Skeletal muscle satellite cell (primary cell): ENCODE data around the gene ETDC.

Experiments used
- H3K27me3 ChIP-seq: 2 replicates; pipeline ENCODE4 v1.7.0; 2013; ENCODE audit warnings: low read length; ENCODE audit not compliant: control insufficient read depth, insufficient read depth
- H3K36me3 ChIP-seq: 2 replicates; pipeline ENCODE4 v1.7.0; 2013; ENCODE audit warnings: mild to moderate bottlenecking, control low read depth, low read length; ENCODE audit not compliant: insufficient read depth
- H3K4me1 ChIP-seq: 2 replicates; pipeline ENCODE4 v1.7.0; 2013; ENCODE audit warnings: low read length; ENCODE audit not compliant: control insufficient read depth, insufficient read depth
- H3K4me2 ChIP-seq: 2 replicates; pipeline ENCODE4 v1.7.0; 2013; ENCODE audit warnings: mild to moderate bottlenecking, low read length
- H3K4me3 ChIP-seq: 2 replicates; pipeline ENCODE4 v1.7.0; 2013; ENCODE audit warnings: low read length
- H3K9ac ChIP-seq: 2 replicates; pipeline ENCODE4 v1.7.0; 2013; ENCODE audit warnings: mild to moderate bottlenecking, low read depth, low read length, moderate library complexity
- H3K9me3 ChIP-seq: replicated peaks from 2 replicates; pipeline ENCODE4 v1.7.0; 2013; ENCODE audit warnings: mild to moderate bottlenecking, control low read depth, low read length

Gene ETDC

GRCh38 chrX:135347381-135348016 is 38.2 kb downstream of the ETDC start:
- H3K9me3 ChIP-seq, result no peaks in the 10 kb centered on the region
- H3K4me2 ChIP-seq, result no peak overlapping the region
- no peak overlapping the region for H3K9ac ChIP-seq
- no peaks in the 10 kb centered on the region for H3K27me3 ChIP-seq
- H3K4me1 ChIP-seq, result peaks cover 6% of the 10 kb centered on the region
- peaks cover 13% of the 10 kb centered on the region for H3K36me3 ChIP-seq
- H3K4me3 ChIP-seq, result no peak overlapping the region

DNA sequence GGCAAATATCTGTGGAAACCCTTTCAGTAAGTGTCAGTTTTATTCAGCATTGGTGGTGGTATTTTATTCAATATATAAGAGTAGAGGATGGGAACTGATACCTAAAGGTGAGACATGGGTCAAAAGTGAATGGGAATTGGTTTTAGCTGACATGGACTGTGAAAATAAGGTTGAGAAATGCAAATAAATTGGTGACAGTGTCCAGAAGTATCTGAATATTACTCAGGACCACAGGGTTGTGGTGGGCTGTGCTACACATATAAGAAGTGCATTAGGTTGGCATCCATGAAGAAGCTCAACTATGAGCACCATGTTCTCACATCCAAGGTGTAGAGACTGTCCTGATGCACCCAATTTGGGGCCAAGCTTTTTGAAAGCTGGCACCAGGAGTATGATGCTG is 45.0 kb downstream of the ETDC start:
- Histone ChIP-seq H3K9me3 (no peaks in the 10 kb centered on the region), H3K36me3 (peaks cover under 1% of the 10 kb centered on the region)

More for the DNA sequence above, 45.0 kb downstream of the ETDC start:
- H3K9ac ChIP-seq, result no peak overlapping the region
- H3K27me3 ChIP-seq, result no peaks in the 10 kb centered on the region
- H3K4me3 ChIP-seq, result no peak overlapping the region
- no peaks in the 10 kb centered on the region for H3K4me1 ChIP-seq
- H3K4me2 ChIP-seq, result no peak overlapping the region
